Measurements from ENCODE around the gene CAMK2A. TPM values are rescaled to one million over a fixed set of nuclear protein-coding genes. Genes with fewer than 3 reads are reported as not detected.
"Not testable (repeated sequence)": the region's sequence is repeated elsewhere in the genome, so short reads cannot be mapped to it uniquely, and the experiment has no call there.

CAMK2A gene
- total RNA-seq, 2 donors from 2014 or later = not detected

GRCh38 chr5:150239794-150240122, 49.8 kb downstream of the CAMK2A start:
- ATAC-seq (no peak), DNase-seq (ENCODE audit: low spot score in 2 of 2) (no peak)
- no peaks in the 10 kb centered on the region for H3K9me3 Mint-ChIP-seq
- no peak overlapping the region for H3K27ac Mint-ChIP-seq
- H3K36me3 Mint-ChIP-seq = no peaks in the 10 kb centered on the region

- Mint-ChIP-seq H3K27ac (no peak overlapping the region), H3K36me3 (no peaks in the 10 kb centered on the region), H3K9me3 (no peaks in the 10 kb centered on the region)
- DNase-seq (ENCODE audit: low spot score in 2 of 2) (no peak), ATAC-seq (no peak)
Measured at GRCh38 chr5:150239099-150239793, 50.3 kb downstream of the CAMK2A start.

- Mint-ChIP-seq H3K36me3 (no peaks in the 10 kb centered on the region), H3K27ac (no peak overlapping the region), H3K9me3 (no peaks in the 10 kb centered on the region)
- no peak for DNase-seq (ENCODE audit: low spot score in 2 of 2)
- ATAC-seq = no peak
Measured at GRCh38 chr5:150238646-150239045, 50.9 kb downstream of the CAMK2A start.

GRCh38 chr5:150236981-150237754, 52.4 kb downstream of the CAMK2A start:
- no peak for ATAC-seq
- DNase-seq (ENCODE audit: low spot score in 2 of 2) = no peak
- Mint-ChIP-seq H3K36me3 (no peaks in the 10 kb centered on the region), H3K27ac (no peak overlapping the region), H3K9me3 (no peaks in the 10 kb centered on the region)

GRCh38 chr5:150236313-150236712, 53.3 kb downstream of the CAMK2A start:
- ATAC-seq = no peak
- Mint-ChIP-seq H3K36me3 (no peaks in the 10 kb centered on the region), H3K27ac (no peak overlapping the region), H3K9me3 (no peaks in the 10 kb centered on the region)
- DNase-seq (ENCODE audit: low spot score in 2 of 2) = no peak

GRCh38 chr5:150235500-150235854, 54.1 kb downstream of the CAMK2A start:
- Mint-ChIP-seq H3K36me3 (no peaks in the 10 kb centered on the region), H3K27ac (peak overlapping the region in 1 of 2 donors; percentile 74), H3K9me3 (no peaks in the 10 kb centered on the region)
- no peak for DNase-seq (ENCODE audit: low spot score in 2 of 2)
- ATAC-seq = no peak

- Mint-ChIP-seq H3K9me3 (no peaks in the 10 kb centered on the region), H3K36me3 (no peaks in the 10 kb centered on the region), H3K27ac (peak overlapping the region in 1 of 2 donors; percentile 74)
- DNase-seq (ENCODE audit: low spot score in 2 of 2) = no peak
- no peak for ATAC-seq
Measured at GRCh38 chr5:150234576-150235499, 54.7 kb downstream of the CAMK2A start.

- not testable (repeated sequence) for DNase-seq (ENCODE audit: low spot score in 2 of 2); H3K9me3 Mint-ChIP-seq; H3K27ac Mint-ChIP-seq; H3K36me3 Mint-ChIP-seq; ATAC-seq
Measured at GRCh38 chr5:150233706-150234105, 55.9 kb downstream of the CAMK2A start.

GRCh38 chr5:150230842-150231241, 58.7 kb downstream of the CAMK2A start:
- Mint-ChIP-seq H3K9me3 (no peaks in the 10 kb centered on the region), H3K36me3 (no peaks in the 10 kb centered on the region), H3K27ac (no peak overlapping the region)
- ATAC-seq (no peak), DNase-seq (ENCODE audit: low spot score in 2 of 2) (no peak)

GRCh38 chr5:150229571-150229970, 60.0 kb downstream of the CAMK2A start:
- no peak for DNase-seq (ENCODE audit: low spot score in 2 of 2)
- ATAC-seq = no peak
- Mint-ChIP-seq H3K36me3 (no peaks in the 10 kb centered on the region), H3K9me3 (no peaks in the 10 kb centered on the region), H3K27ac (no peak overlapping the region)

- Mint-ChIP-seq H3K27ac (peak overlapping the region in 1 of 2 donors; percentile 55), H3K36me3 (no peaks in the 10 kb centered on the region), H3K9me3 (no peaks in the 10 kb centered on the region)
- DNase-seq (ENCODE audit: low spot score in 2 of 2) (no peak), ATAC-seq (no peak)
Measured at GRCh38 chr5:150227606-150228273, 61.8 kb downstream of the CAMK2A start.

- Mint-ChIP-seq H3K27ac (no peak overlapping the region), H3K9me3 (no peaks in the 10 kb centered on the region), H3K36me3 (no peaks in the 10 kb centered on the region)
- ATAC-seq (no peak), DNase-seq (ENCODE audit: low spot score in 2 of 2) (no peak)
Measured at GRCh38 chr5:150227036-150227435, 62.5 kb downstream of the CAMK2A start.

- no peak for DNase-seq (ENCODE audit: low spot score in 2 of 2)
- H3K9me3 Mint-ChIP-seq = no peaks in the 10 kb centered on the region
- H3K36me3 Mint-ChIP-seq = no peaks in the 10 kb centered on the region
- no peak overlapping the region for H3K27ac Mint-ChIP-seq
- no peak for ATAC-seq
Measured at GRCh38 chr5:150224483-150225027, 65.0 kb downstream of the CAMK2A start.

- Mint-ChIP-seq H3K36me3 (no peaks in the 10 kb centered on the region), H3K27ac (no peak overlapping the region), H3K9me3 (no peaks in the 10 kb centered on the region)
- ATAC-seq (no peak), DNase-seq (ENCODE audit: low spot score in 2 of 2) (no peak)
Measured at GRCh38 chr5:150223474-150223873, 66.1 kb downstream of the CAMK2A start.

GRCh38 chr5:150222906-150223305, 66.7 kb downstream of the CAMK2A start:
- ATAC-seq (no peak), DNase-seq (ENCODE audit: low spot score in 2 of 2) (no peak)
- no peak overlapping the region for H3K27ac Mint-ChIP-seq
- H3K36me3 Mint-ChIP-seq = no peaks in the 10 kb centered on the region
- no peaks in the 10 kb centered on the region for H3K9me3 Mint-ChIP-seq

- Mint-ChIP-seq H3K36me3 (no peaks in the 10 kb centered on the region), H3K27ac (no peak overlapping the region), H3K9me3 (no peaks in the 10 kb centered on the region)
- DNase-seq (ENCODE audit: low spot score in 2 of 2) (no peak), ATAC-seq (no peak)
Measured at GRCh38 chr5:150221471-150221870, 68.1 kb downstream of the CAMK2A start.
